Testis (tissue), 3 donors: ENCODE measurements around the gene GART. TPM values are rescaled to one million over a fixed set of nuclear protein-coding genes. Genes with fewer than 3 reads are reported as not detected.

ENCODE experiments used
- DNase-seq: peaks from one replicate; pipeline ENCODE4 v3.0.0-alpha.2; 2019
- H3K27ac ChIP-seq, 2 donors: fragments of 200-600 bp; sonication (generic); one replicate each; pipeline ENCODE4 v1.5.1; 2019
- H3K27me3 ChIP-seq: fragments of 200-600 bp; sonication (generic); one replicate; pipeline ENCODE4 v1.5.1; 2019
- H3K36me3 ChIP-seq: fragments of 200-600 bp; sonication (generic); one replicate; pipeline ENCODE4 v1.5.1; 2017; ENCODE audit warnings: low read depth; ENCODE audit errors: missing control alignments
- H3K4me1 ChIP-seq: fragments of 200-600 bp; sonication (generic); one replicate; pipeline ENCODE4 v1.5.1; 2019
- H3K4me3 ChIP-seq, 2 donors: fragments of 200-600 bp; sonication (generic); one replicate each; pipeline ENCODE4 v1.5.1; 2017 to 2019
- H3K9me3 ChIP-seq: fragments of 200-600 bp; sonication (generic); one replicate; pipeline ENCODE4 v1.5.1; 2017
- POLR2A ChIP-seq: fragments of 450-650 bp; IDR thresholded peaks from one replicate; pipeline ENCODE4 v1.6.1; 2017; ENCODE audit warnings: antibody characterized with exemption, mild to moderate bottlenecking, moderate library complexity
- WGBS, 2 donors: methylation state at CpG; one replicate each; pipeline ENCODE4 v1.1.5; 2018; 5-methylcytosine and 5-hydroxymethylcytosine counted together
- intact Hi-C: fragments of 100-400 bp; cut with DNase I; formaldehyde crosslinking; loops from one replicate; pipeline ENCODE4 v1.15.1; 2023; ENCODE audit warnings: low total_unique reads
- polyA plus RNA-seq: library from polyadenylated mRNA; stranded (reverse); fragments of 350-450 nt; fragmentation: Illumina TruSeq; extraction: RNeasy Lipid Tissue Mini Kit (QIAGEN cat#74804); gene quantifications from one replicate; pipeline ENCODE4 v1.2.3, GENCODE V29; 2014; ENCODE audit warnings: low read depth, low replicate concordance; ENCODE audit not compliant: insufficient read depth
- total RNA-seq, 2 donors: library from RNA; depleted of rRNA; stranded (reverse); fragments of >200 nt; gene quantifications; one replicate each; pipeline ENCODE4 v1.2.3, GENCODE V29; 2016
- TF ChIP-seq, protein P1 (sequence below), 3 experiments: fragments of 450-650 bp in 2 of 3; fragments of 200-600 bp in 1 of 3; sonication (generic) in 1 of 3; IDR thresholded peaks; one replicate each; pipeline ENCODE4 v1.5.1; 2016 to 2019; ENCODE audit warnings: antibody characterized with exemption in 3 of 3, mild to moderate bottlenecking in 2 of 3, moderate library complexity in 1 of 3

GART gene
- total and polyA plus RNA-seq, 3 donors from 2014 or later: 85.8 to 143 (median 143) TPM

DNA sequence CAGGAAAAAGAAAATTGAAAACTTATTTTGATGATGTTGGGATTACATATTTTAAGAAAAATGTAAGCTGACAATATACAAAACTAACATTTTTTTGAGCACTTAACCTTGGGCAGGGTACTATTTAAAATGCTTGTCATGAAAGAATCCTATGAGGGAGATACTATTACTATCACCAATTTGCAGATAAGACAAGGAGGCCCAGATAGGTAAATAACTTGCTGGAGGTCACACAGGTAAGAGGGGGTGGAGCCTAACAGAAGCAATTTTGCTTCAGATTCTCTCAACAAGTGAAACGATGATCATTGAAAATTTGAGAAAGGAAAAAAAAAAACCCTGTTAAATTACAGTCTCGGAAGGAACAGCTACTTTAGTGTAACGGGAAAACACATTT, 1.2 kb downstream of the GART start:
- no peak for DNase-seq
- TF ChIP-seq POLR2A: no peak
- TF ChIP-seq, protein P1, sequence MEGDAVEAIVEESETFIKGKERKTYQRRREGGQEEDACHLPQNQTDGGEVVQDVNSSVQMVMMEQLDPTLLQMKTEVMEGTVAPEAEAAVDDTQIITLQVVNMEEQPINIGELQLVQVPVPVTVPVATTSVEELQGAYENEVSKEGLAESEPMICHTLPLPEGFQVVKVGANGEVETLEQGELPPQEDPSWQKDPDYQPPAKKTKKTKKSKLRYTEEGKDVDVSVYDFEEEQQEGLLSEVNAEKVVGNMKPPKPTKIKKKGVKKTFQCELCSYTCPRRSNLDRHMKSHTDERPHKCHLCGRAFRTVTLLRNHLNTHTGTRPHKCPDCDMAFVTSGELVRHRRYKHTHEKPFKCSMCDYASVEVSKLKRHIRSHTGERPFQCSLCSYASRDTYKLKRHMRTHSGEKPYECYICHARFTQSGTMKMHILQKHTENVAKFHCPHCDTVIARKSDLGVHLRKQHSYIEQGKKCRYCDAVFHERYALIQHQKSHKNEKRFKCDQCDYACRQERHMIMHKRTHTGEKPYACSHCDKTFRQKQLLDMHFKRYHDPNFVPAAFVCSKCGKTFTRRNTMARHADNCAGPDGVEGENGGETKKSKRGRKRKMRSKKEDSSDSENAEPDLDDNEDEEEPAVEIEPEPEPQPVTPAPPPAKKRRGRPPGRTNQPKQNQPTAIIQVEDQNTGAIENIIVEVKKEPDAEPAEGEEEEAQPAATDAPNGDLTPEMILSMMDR (IDR thresholded peaks at IDR 0.05): no peak
- peak overlapping the region; percentile 81 to 93 for H3K4me3 ChIP-seq
- H3K27ac ChIP-seq: peak overlapping the region; percentile 97 to 99
- intact Hi-C loops: no loop called here
- WGBS, 2 donors: 57 to 59% methylated on average over 3 of the region's 3 CpGs
- peaks cover 6% of the 10 kb centered on the region for H3K4me1 ChIP-seq
- H3K36me3 ChIP-seq: no peaks in the 10 kb centered on the region
- no peaks in the 10 kb centered on the region for H3K9me3 ChIP-seq
- H3K27me3 ChIP-seq: no peaks in the 10 kb centered on the region

DNA sequence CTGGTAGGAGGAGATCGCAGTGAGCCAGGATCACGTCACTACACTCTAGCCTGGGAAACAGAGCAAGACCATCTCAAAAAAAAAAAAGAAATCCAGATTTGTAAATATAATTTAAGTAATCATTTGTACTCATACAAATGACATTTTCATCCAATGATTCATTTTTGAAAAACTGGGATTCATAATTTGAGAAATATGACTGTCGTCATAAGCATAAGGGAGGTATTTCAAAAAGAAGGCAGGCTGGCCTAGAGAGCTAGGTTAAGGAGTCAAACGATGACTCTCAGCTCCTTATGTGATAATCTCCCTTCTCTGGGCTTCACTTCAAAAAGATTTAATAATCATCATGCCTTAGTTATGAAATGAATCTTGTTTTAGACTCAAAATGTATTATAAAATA, 2.3 kb downstream of the GART start:
- intact Hi-C loops: no loop called here
- Histone ChIP-seq H3K9me3 (no peaks in the 10 kb centered on the region), H3K27me3 (no peaks in the 10 kb centered on the region), H3K36me3 (no peaks in the 10 kb centered on the region), H3K4me3 (no peak overlapping the region), H3K4me1 (peaks cover 6% of the 10 kb centered on the region), H3K27ac (no peak overlapping the region)
- no peak for DNase-seq
- TF ChIP-seq, protein P1 (IDR thresholded peaks at IDR 0.05): no peak
- no peak for TF ChIP-seq POLR2A
- WGBS, 2 donors: 77 to 82% methylated on average over 4 of the region's 4 CpGs

DNA sequence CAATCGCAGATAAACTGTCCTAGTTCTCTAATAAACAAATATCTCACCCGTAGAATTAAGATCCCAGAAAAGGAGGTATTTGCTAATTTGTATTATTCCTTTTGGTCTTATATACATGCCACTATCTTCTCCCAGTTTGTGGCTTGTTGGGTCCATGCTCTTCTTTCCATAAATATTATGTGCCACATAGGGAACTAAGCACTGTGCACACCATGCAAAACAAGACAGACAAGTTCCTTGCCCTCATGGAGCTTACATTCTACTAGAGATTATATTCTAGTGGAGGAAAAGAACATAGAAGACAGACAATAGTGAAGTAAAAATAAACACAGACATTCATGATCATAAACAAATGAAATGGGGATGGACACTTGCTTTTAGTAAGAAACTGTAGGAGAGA, 4.7 kb downstream of the GART start:
- TF ChIP-seq, protein P1 (IDR thresholded peaks at IDR 0.05): no peak
- TF ChIP-seq POLR2A: no peak
- no peaks in the 10 kb centered on the region for H3K27me3 ChIP-seq
- 87 to 92% methylated on average over 2 of the region's 2 CpGs for WGBS, 2 donors
- no peaks in the 10 kb centered on the region for H3K9me3 ChIP-seq
- no peak overlapping the region for H3K4me3 ChIP-seq
- peaks cover 6% of the 10 kb centered on the region for H3K4me1 ChIP-seq
- H3K27ac ChIP-seq: no peak overlapping the region
- no peaks in the 10 kb centered on the region for H3K36me3 ChIP-seq
- intact Hi-C loops: no loop called here
- DNase-seq: no peak

DNA sequence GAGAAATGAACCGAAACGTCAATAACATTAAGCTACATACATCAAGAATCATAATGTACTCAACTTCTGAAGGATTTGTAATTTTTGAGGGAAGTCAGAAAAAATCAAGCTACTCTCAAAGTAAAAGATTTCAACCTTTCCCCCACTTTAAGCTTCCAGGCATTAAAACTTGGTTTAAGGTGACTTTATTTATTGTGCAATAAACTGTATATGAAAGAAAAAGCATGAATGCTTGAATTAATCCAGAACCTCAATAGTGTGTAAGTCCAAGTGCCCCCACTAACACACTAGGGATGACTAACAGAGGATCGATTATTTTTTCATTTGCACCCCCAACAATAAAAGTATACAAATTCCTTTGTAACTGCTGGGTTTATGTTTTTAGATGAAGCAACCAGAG, 10.9 kb downstream of the GART start:
- intact Hi-C loops: no loop called here
- no peaks in the 10 kb centered on the region for H3K27me3 ChIP-seq
- 89 to 91% methylated on average over 3 of the region's 3 CpGs for WGBS, 2 donors
- H3K9me3 ChIP-seq: no peaks in the 10 kb centered on the region
- H3K27ac ChIP-seq: no peak overlapping the region
- H3K4me1 ChIP-seq: no peaks in the 10 kb centered on the region
- no peak overlapping the region for H3K4me3 ChIP-seq
- no peaks in the 10 kb centered on the region for H3K36me3 ChIP-seq
- TF ChIP-seq POLR2A: no peak
- TF ChIP-seq, protein P1 (IDR thresholded peaks at IDR 0.05): no peak
- DNase-seq: no peak

DNA sequence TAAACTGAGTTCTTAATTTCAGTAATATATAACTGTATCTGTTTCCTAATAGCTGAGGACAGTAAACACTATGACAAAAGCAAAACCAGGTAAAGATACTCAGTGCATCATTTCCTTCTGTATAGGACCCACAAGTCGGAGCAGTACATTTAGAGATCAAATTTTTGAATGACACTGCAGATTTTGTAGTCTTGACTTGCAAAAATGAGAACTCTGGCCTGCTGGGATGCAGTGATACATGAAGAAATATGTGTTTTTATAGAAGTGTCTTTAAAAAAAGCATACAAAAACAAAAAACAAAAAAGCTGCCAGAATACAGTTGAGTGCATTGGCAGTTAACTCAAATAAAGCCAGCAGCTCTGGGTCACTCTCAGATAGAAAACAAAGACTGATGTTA, 19.0 kb downstream of the GART start:
- WGBS, 2 donors: 73 to 77% methylated on average over 1 of the region's 1 CpG
- TF ChIP-seq, protein P1 (IDR thresholded peaks at IDR 0.05): no peak
- TF ChIP-seq POLR2A: no peak
- Histone ChIP-seq H3K4me3 (no peak overlapping the region), H3K36me3 (no peaks in the 10 kb centered on the region), H3K4me1 (no peaks in the 10 kb centered on the region), H3K9me3 (no peaks in the 10 kb centered on the region), H3K27me3 (no peaks in the 10 kb centered on the region), H3K27ac (no peak overlapping the region)
- DNase-seq: no peak
- intact Hi-C loops: no loop called here
